Measurements from ENCODE around the gene LAIR1. TPM values are rescaled to one million over a fixed set of nuclear protein-coding genes. Genes with fewer than 3 reads are reported as not detected.

The LAIR1 gene
- total RNA-seq, 1 experiment from 2014 or later, result 0.37 TPM

DNA sequence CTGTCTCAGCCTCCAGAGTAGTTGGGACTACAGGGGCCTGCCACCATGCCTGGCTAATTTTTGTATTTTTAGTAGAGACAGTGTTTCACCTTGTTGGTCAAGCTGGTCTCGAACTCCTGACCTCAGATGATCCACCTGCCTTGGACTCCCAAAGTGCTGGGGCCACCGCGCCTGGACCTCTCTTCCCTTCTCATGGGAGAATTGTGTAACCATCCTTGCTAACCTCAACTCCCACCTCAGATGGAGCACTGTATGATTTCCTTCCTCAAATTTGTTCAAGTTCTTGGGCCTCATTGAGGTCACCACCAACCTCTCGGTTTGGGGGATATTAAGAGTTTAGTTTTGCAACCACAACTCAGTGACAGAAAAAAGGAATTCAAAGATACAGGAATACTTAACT lies 62.5 kb downstream of the LAIR1 start (continued):
- TF ChIP-seq, protein P1, sequence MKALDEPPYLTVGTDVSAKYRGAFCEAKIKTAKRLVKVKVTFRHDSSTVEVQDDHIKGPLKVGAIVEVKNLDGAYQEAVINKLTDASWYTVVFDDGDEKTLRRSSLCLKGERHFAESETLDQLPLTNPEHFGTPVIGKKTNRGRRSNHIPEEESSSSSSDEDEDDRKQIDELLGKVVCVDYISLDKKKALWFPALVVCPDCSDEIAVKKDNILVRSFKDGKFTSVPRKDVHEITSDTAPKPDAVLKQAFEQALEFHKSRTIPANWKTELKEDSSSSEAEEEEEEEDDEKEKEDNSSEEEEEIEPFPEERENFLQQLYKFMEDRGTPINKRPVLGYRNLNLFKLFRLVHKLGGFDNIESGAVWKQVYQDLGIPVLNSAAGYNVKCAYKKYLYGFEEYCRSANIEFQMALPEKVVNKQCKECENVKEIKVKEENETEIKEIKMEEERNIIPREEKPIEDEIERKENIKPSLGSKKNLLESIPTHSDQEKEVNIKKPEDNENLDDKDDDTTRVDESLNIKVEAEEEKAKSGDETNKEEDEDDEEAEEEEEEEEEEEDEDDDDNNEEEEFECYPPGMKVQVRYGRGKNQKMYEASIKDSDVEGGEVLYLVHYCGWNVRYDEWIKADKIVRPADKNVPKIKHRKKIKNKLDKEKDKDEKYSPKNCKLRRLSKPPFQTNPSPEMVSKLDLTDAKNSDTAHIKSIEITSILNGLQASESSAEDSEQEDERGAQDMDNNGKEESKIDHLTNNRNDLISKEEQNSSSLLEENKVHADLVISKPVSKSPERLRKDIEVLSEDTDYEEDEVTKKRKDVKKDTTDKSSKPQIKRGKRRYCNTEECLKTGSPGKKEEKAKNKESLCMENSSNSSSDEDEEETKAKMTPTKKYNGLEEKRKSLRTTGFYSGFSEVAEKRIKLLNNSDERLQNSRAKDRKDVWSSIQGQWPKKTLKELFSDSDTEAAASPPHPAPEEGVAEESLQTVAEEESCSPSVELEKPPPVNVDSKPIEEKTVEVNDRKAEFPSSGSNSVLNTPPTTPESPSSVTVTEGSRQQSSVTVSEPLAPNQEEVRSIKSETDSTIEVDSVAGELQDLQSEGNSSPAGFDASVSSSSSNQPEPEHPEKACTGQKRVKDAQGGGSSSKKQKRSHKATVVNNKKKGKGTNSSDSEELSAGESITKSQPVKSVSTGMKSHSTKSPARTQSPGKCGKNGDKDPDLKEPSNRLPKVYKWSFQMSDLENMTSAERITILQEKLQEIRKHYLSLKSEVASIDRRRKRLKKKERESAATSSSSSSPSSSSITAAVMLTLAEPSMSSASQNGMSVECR (CRISPR knock-in tag; IDR thresholded peaks at IDR 0.05; ENCODE audit: borderline replicate concordance), result no peak
- TF ChIP-seq TEAD1 (CRISPR knock-in tag; IDR thresholded peaks at IDR 0.05), result no peak
- TF ChIP-seq FOXP1 (CRISPR knock-in tag; IDR thresholded peaks at IDR 0.05; ENCODE audit: borderline replicate concordance), result no peak
- TF ChIP-seq CBFB (CRISPR knock-in tag; IDR thresholded peaks at IDR 0.05; ENCODE audit: low read depth), result no peak
- TF ChIP-seq NFE2L1 (CRISPR knock-in tag; IDR thresholded peaks at IDR 0.05), result no peak

Other genes starting within 250 kb of the LAIR1 start
- 20.5 to 24.6 TPM (median 24.2 TPM) in 3 replicates for gene TFPT, start 249.3 kb downstream of the LAIR1 start, total RNA-seq (2021)
- gene PRPF31, start 249.2 kb downstream of the LAIR1 start, total RNA-seq (2021), result 82.3 to 92.8 TPM (median 89.5 TPM) in 3 replicates
- 90.7 to 96.8 TPM (median 93.3 TPM) in 3 replicates for gene CNOT3, start 227.2 kb downstream of the LAIR1 start, total RNA-seq (2021)
- 4.6 to 5.4 TPM (median 4.9 TPM) in 3 replicates for gene LENG1, start 205.2 kb downstream of the LAIR1 start, total RNA-seq (2021)
- gene TMC4, start 191.8 kb downstream of the LAIR1 start, total RNA-seq (2021), result 9.3 to 14.7 TPM (median 13.8 TPM) in 3 replicates
- gene MBOAT7, start 175.4 kb downstream of the LAIR1 start, total RNA-seq (2021), result 109 to 126 TPM (median 113 TPM) in 3 replicates
- 32.0 to 34.3 TPM (median 32.5 TPM) in 3 replicates for gene TSEN34, start 173.6 kb downstream of the LAIR1 start, total RNA-seq (2021)
- gene RPS9, start 164.1 kb downstream of the LAIR1 start, total RNA-seq (2021), result 1,828 to 2,106 TPM (median 2,018 TPM) in 3 replicates
- gene LILRB3, start 141.9 kb downstream of the LAIR1 start, total RNA-seq (2021), result not detected in 3 replicates
- not detected in 3 replicates for gene LILRA6, start 122.1 kb downstream of the LAIR1 start, total RNA-seq (2021)
- 0.07 to 0.11 TPM (median 0.09 TPM) in 3 replicates for gene LILRB5, start 107.7 kb downstream of the LAIR1 start, total RNA-seq (2021)
- 0.11 TPM in 1 of 3 replicates, not detected in the others for gene LILRB2, start 83.8 kb downstream of the LAIR1 start, total RNA-seq (2021)
- gene LILRA5, start 51.8 kb downstream of the LAIR1 start, total RNA-seq (2021), result 0.25 TPM in 1 of 3 replicates, not detected in the others
- not detected in 3 replicates for gene LILRA4, start 25.8 kb downstream of the LAIR1 start, total RNA-seq (2021)
- 35.9 to 38.2 TPM (median 37.1 TPM) in 3 replicates for gene TTYH1, start 50.5 kb upstream of the LAIR1 start, total RNA-seq (2021)
- 175 to 187 TPM (median 187 TPM) in 3 replicates for gene LENG8, start 84.3 kb upstream of the LAIR1 start, total RNA-seq (2021)
- gene LENG9, start 98.8 kb upstream of the LAIR1 start, total RNA-seq (2021), result 6.1 to 7.5 TPM (median 6.9 TPM) in 3 replicates
- 11.5 to 19.8 TPM (median 18.3 TPM) in 3 replicates for gene CDC42EP5, start 108.4 kb upstream of the LAIR1 start, total RNA-seq (2021)
- not detected in 3 replicates for gene LAIR2, start 137.9 kb upstream of the LAIR1 start, total RNA-seq (2021)
- not detected in 3 replicates for gene LILRA2, start 208.9 kb upstream of the LAIR1 start, total RNA-seq (2021)
- gene LILRA1, start 228.7 kb upstream of the LAIR1 start, total RNA-seq (2021), result not detected in 3 replicates